Ishikawa (cell line): ENCODE measurements around the gene ZMYND12.

Experiments used
- CEBPB ChIP-seq: IDR thresholded peaks from 2 replicates; pipeline ENCODE4 v1.6.1; 2012
- CREB1 ChIP-seq: IDR thresholded peaks from 2 replicates; pipeline ENCODE4 v1.6.1; 2012; ENCODE audit warnings: low read depth
- EGR1 ChIP-seq: IDR thresholded peaks from 2 replicates; pipeline ENCODE4 v1.6.1; 2012
- EP300 ChIP-seq: IDR thresholded peaks from 2 replicates; pipeline ENCODE4 v1.6.1; 2012; ENCODE audit warnings: borderline replicate concordance
- FOXM1 ChIP-seq: IDR thresholded peaks from 2 replicates; pipeline ENCODE4 v1.6.1; 2012; ENCODE audit warnings: low read depth, borderline replicate concordance
- MAX ChIP-seq: IDR thresholded peaks from 2 replicates; pipeline ENCODE4 v1.6.1; 2012
- NFIC ChIP-seq: IDR thresholded peaks from 2 replicates; pipeline ENCODE4 v1.6.1; 2012
- RAD21 ChIP-seq: IDR thresholded peaks from 2 replicates; pipeline ENCODE4 v1.6.1; 2012; ENCODE audit warnings: low read depth
- REST ChIP-seq: IDR thresholded peaks from 2 replicates; pipeline ENCODE4 v1.6.1; 2012; ENCODE audit warnings: low read depth, mild to moderate bottlenecking
- TAF1 ChIP-seq: IDR thresholded peaks from 2 replicates; pipeline ENCODE4 v1.6.1; 2012; ENCODE audit warnings: low read depth, mild to moderate bottlenecking
- TCF12 ChIP-seq: IDR thresholded peaks from 2 replicates; pipeline ENCODE4 v1.6.1; 2012; ENCODE audit warnings: low read depth
- TEAD4 ChIP-seq: IDR thresholded peaks from 2 replicates; pipeline ENCODE4 v1.6.1; 2012
- YY1 ChIP-seq: IDR thresholded peaks from 2 replicates; pipeline ENCODE4 v1.6.1; 2012; ENCODE audit warnings: low read depth
- ZBTB7A ChIP-seq: IDR thresholded peaks from 2 replicates; pipeline ENCODE4 v1.6.1; 2012; ENCODE audit warnings: low read depth
- TF ChIP-seq, protein P1 (sequence below): IDR thresholded peaks from 2 replicates; pipeline ENCODE4 v1.6.1; 2012

ZMYND12 gene

DNA sequence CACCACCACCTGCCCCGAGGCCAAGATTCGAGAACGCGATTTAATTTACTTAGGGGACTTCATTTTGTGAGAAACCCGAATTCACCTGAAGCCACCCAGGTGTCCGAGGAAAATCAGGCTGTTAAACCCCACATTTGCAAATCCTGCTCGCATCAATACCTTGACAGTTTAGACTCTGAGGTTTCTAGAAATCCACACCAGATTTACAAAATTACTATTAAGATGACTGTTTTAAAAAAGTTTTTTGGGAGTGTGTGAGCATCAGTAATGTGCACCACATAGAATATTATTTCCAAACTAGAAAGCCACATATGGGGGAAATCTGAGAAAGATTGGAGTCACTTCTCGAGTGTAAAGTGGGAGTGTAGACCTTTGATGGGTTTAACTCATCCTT lies 74.5 kb downstream of the ZMYND12 start:
- TF ChIP-seq RAD21 (no peak), NFIC (no peak), TCF12 (no peak), MAX (no peak), CEBPB (no peak), REST (no peak), YY1 (no peak), FOXM1 (no peak), ZBTB7A (no peak), TAF1 (no peak), TEAD4 (no peak), EP300 (no peak), CREB1 (no peak), EGR1 (no peak)
- TF ChIP-seq, protein P1, sequence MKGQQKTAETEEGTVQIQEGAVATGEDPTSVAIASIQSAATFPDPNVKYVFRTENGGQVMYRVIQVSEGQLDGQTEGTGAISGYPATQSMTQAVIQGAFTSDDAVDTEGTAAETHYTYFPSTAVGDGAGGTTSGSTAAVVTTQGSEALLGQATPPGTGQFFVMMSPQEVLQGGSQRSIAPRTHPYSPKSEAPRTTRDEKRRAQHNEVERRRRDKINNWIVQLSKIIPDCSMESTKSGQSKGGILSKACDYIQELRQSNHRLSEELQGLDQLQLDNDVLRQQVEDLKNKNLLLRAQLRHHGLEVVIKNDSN: no peak

GRCh38 chr1:42380586-42381279 lies 75.1 kb downstream of the ZMYND12 start, which contains the start of gene RIMKLA:
TSS of gene RIMKLA (plus strand) at chr1:42380792. CDS start at chr1:42380935, 143 bp downstream.
- TF ChIP-seq YY1 (no peak), MAX (peak; percentile 60; the same call in 1 of the 2 replicates)
